AG09309 (cell line): ENCODE measurements around the gene MRPL23.

ENCODE experiments used
- DNase-seq: peaks from one replicate; pipeline ENCODE4 v3.0.0-alpha.2; 2010; ENCODE audit warnings: low read depth
- H3K4me3 ChIP-seq: 2 replicates; pipeline ENCODE4 v1.5.1; 2011; ENCODE audit warnings: mild to moderate bottlenecking, low read depth, low read length, moderate library complexity; ENCODE audit not compliant: control insufficient read depth
- TF ChIP-seq, protein P1 (sequence below): IDR thresholded peaks from 2 replicates; pipeline ENCODE4 v1.5.1; 2011; ENCODE audit warnings: mild to moderate bottlenecking, low read depth, low read length, inconsistent platforms; ENCODE audit not compliant: insufficient read depth, control insufficient read depth; ENCODE audit errors: missing control alignments

Gene MRPL23

DNA sequence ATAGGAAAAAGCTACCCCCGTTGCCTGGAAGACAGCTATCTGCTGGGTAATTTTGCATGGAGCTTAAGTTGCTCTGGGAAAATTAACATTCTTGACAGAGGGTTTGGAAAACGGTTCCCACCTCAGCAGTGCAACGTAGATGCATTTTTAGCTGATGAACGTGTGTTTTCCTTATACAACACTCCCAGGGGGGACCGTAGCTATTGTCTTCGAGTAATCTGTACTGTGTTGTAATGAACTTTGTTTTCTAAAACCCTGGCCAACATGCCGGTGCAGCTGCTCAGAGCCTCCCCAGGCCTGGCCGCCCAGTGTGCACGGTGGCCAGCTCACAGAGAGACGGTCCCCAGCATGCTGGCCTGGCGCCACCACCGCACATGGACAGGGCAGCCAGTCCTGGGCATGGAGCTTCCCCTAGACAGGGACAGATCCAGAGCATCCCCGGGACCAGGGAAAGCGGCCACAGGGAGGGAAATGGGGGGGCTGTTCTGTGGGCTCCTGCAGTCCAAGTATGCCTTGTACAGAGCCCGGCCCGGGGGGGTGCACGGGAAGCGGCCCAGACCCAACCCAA, 25.5 kb upstream of the MRPL23 start:
- TF ChIP-seq, protein P1, sequence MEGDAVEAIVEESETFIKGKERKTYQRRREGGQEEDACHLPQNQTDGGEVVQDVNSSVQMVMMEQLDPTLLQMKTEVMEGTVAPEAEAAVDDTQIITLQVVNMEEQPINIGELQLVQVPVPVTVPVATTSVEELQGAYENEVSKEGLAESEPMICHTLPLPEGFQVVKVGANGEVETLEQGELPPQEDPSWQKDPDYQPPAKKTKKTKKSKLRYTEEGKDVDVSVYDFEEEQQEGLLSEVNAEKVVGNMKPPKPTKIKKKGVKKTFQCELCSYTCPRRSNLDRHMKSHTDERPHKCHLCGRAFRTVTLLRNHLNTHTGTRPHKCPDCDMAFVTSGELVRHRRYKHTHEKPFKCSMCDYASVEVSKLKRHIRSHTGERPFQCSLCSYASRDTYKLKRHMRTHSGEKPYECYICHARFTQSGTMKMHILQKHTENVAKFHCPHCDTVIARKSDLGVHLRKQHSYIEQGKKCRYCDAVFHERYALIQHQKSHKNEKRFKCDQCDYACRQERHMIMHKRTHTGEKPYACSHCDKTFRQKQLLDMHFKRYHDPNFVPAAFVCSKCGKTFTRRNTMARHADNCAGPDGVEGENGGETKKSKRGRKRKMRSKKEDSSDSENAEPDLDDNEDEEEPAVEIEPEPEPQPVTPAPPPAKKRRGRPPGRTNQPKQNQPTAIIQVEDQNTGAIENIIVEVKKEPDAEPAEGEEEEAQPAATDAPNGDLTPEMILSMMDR: no peak
- no peak for DNase-seq
- no peak overlapping the region for H3K4me3 ChIP-seq

DNA sequence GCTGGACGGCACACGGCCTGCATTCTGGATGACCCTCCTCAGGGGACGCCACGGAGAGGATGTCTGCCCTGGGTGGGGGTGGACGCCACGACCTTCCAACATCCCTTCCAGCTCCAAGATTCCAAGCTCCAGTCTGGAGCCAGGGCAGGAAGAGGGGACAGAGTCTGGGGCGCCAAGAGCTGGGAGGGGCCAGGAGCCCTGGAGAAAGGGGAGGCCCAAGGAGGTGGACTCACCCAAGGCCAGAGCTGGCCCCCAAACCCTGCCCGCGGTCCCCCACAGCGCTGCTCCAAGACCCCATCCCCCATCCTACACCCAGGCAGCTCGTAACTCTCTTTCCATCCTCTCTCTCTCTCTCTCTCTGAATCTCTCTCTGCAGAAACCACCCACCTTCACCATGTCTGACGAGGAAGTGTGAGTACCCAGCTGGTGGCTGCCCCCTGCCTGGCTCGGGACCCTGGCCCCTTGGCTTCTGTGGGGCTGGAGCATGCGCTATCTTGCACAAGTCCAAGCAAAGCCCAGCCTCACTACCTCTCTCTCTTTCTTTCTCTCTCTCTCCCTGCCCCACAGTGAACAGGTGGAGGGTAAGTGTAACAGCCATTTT, 24.6 kb upstream of the MRPL23 start:
- TF ChIP-seq, protein P1: no peak
- no peak for DNase-seq

GRCh38 chr11:1923201-1923956, 23.8 kb upstream of the MRPL23 start:
- TF ChIP-seq, protein P1: no peak
- H3K4me3 ChIP-seq: no peak overlapping the region
- no peak for DNase-seq

More for the DNA sequence above, 24.6 kb upstream of the MRPL23 start:
- no peak overlapping the region for H3K4me3 ChIP-seq

GRCh38 chr11:1924181-1924580, 23.0 kb upstream of the MRPL23 start:
- H3K4me3 ChIP-seq: no peak overlapping the region
- no peak for DNase-seq
- TF ChIP-seq, protein P1: no peak

GRCh38 chr11:1924646-1925372, 22.3 kb upstream of the MRPL23 start:
- no peak for DNase-seq
- TF ChIP-seq, protein P1: no peak
- no peak overlapping the region for H3K4me3 ChIP-seq

GRCh38 chr11:1925373-1926155, 21.6 kb upstream of the MRPL23 start:
- DNase-seq: no peak
- TF ChIP-seq, protein P1: no peak
- H3K4me3 ChIP-seq: no peak overlapping the region
